ENCODE measurements around the gene MARCHF10.
"Not testable (repeated sequence)": the region's sequence is repeated elsewhere in the genome, so short reads cannot be mapped to it uniquely, and the experiment has no call there.

DNA sequence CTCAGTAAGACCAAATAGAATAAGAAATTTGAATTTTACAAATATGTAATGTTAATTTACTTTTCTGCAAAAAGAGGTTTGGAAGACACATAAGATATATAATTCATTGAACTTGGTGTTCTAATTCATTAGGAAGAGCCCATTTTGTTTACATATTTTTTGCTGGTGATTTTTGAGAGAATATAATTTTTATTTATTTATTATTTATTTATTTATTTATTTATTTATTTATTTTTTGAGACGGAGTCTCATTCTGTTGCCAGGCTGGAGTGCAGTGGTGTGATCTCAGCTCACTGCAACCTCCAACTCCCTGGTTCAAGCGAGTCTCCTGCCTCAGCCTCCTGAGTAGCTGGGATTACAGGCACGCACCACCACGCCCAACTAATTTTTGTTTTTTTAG, 25.7 kb upstream of the MARCHF10 start:
- not testable (repeated sequence) for TF ChIP-seq SP1, ARNT (IDR thresholded peaks at IDR 0.05)
